ENCODE measurements around the gene COL13A1. TPM values are rescaled to one million over a fixed set of nuclear protein-coding genes. Genes with fewer than 3 reads are reported as not detected.

The COL13A1 gene
- total RNA-seq, 1 donor from 2014 or later: 2.5 TPM

GRCh38 chr10:69866246-69866687, 64.6 kb downstream of the COL13A1 start:
- H3K27ac ChIP-seq (replicated peaks): peak overlapping the region; percentile 53
- no peak for TF ChIP-seq CTCF (IDR thresholded peaks at IDR 0.05; ENCODE audit: borderline replicate concordance)
- no peak for DNase-seq
- intact Hi-C loops (cut with micrococcal nuclease): no loop called here
- H3K9me3 ChIP-seq (replicated peaks): no peaks in the 10 kb centered on the region
- peaks cover 24% of the 10 kb centered on the region for H3K4me1 ChIP-seq
- H3K4me3 ChIP-seq: peak overlapping the region; percentile 53
- no peaks in the 10 kb centered on the region for H3K36me3 ChIP-seq
- H3K27me3 ChIP-seq (ENCODE audit: low read depth): peaks cover 23% of the 10 kb centered on the region

- intact Hi-C loops (cut with micrococcal nuclease): no loop called here
- Histone ChIP-seq H3K4me1 (peaks cover 19% of the 10 kb centered on the region), H3K4me3 (peak overlapping the region; percentile 53), H3K36me3 (no peaks in the 10 kb centered on the region), H3K27ac (replicated peaks) (peak overlapping the region; percentile 53), H3K27me3 (ENCODE audit: low read depth) (peaks cover 23% of the 10 kb centered on the region), H3K9me3 (replicated peaks) (no peaks in the 10 kb centered on the region)
- TF ChIP-seq CTCF (IDR thresholded peaks at IDR 0.05; ENCODE audit: borderline replicate concordance): no peak
- peak; percentile 44 for DNase-seq
These were observed 65.2 kb downstream of the COL13A1 start for GRCh38 chr10:69866688-69867461.

- TF ChIP-seq CTCF (IDR thresholded peaks at IDR 0.05; ENCODE audit: borderline replicate concordance): no peak
- no peaks in the 10 kb centered on the region for H3K9me3 ChIP-seq (replicated peaks)
- H3K4me1 ChIP-seq: peaks cover 16% of the 10 kb centered on the region
- intact Hi-C loops (cut with micrococcal nuclease): no loop called here
- no peaks in the 10 kb centered on the region for H3K36me3 ChIP-seq
- DNase-seq: no peak
- H3K27me3 ChIP-seq (ENCODE audit: low read depth): peaks cover 28% of the 10 kb centered on the region
- no peak overlapping the region for H3K27ac ChIP-seq (replicated peaks)
- H3K4me3 ChIP-seq: no peak overlapping the region
These were observed 66.2 kb downstream of the COL13A1 start for GRCh38 chr10:69867699-69868558.

- TF ChIP-seq CTCF (IDR thresholded peaks at IDR 0.05; ENCODE audit: borderline replicate concordance): no peak
- H3K36me3 ChIP-seq: no peaks in the 10 kb centered on the region
- peaks cover 28% of the 10 kb centered on the region for H3K27me3 ChIP-seq (ENCODE audit: low read depth)
- H3K9me3 ChIP-seq (replicated peaks): no peaks in the 10 kb centered on the region
- H3K4me3 ChIP-seq: no peak overlapping the region
- no peak overlapping the region for H3K27ac ChIP-seq (replicated peaks)
- intact Hi-C loops (cut with micrococcal nuclease): no loop called here
- DNase-seq: no peak
- peaks cover 16% of the 10 kb centered on the region for H3K4me1 ChIP-seq
These were observed 67.1 kb downstream of the COL13A1 start for GRCh38 chr10:69868821-69869220.

- Histone ChIP-seq H3K4me3 (no peak overlapping the region), H3K36me3 (no peaks in the 10 kb centered on the region), H3K27ac (replicated peaks) (no peak overlapping the region), H3K4me1 (peaks cover 16% of the 10 kb centered on the region), H3K27me3 (ENCODE audit: low read depth) (peaks cover 28% of the 10 kb centered on the region), H3K9me3 (replicated peaks) (no peaks in the 10 kb centered on the region)
- no peak for TF ChIP-seq CTCF (IDR thresholded peaks at IDR 0.05; ENCODE audit: borderline replicate concordance)
- intact Hi-C loops (cut with micrococcal nuclease): no loop called here
- DNase-seq: no peak
These were observed 67.7 kb downstream of the COL13A1 start for GRCh38 chr10:69869291-69869961.
